M059J (cell line): ENCODE measurements around the gene P2RY12. TPM values are rescaled to one million over a fixed set of nuclear protein-coding genes. Genes with fewer than 3 reads are reported as not detected.
A peak's percentile ranks its signal among the peaks of the same experiment; 100 is the strongest.

Experiments used
- DNase-seq: peaks from one replicate; pipeline ENCODE4 v3.0.0-alpha.2; 2012; ENCODE audit warnings: low read depth
- total RNA-seq: library from RNA; depleted of rRNA; stranded (reverse); fragments of >200 nt; shearing (Covaris generic); gene quantifications from 2 replicates; pipeline ENCODE4 v1.2.3, GENCODE V29; 2014

P2RY12 gene
- total RNA-seq, 1 experiment from 2014 or later, result not detected

GRCh38 chr3:151346292-151346691 lies 38.3 kb downstream of the P2RY12 start:
- DNase-seq, result no peak

GRCh38 chr3:151345859-151346258 lies 38.7 kb downstream of the P2RY12 start:
- peak; percentile 83 for DNase-seq

- no peak for DNase-seq
Measured at GRCh38 chr3:151331696-151332095, 52.9 kb downstream of the P2RY12 start.

DNA sequence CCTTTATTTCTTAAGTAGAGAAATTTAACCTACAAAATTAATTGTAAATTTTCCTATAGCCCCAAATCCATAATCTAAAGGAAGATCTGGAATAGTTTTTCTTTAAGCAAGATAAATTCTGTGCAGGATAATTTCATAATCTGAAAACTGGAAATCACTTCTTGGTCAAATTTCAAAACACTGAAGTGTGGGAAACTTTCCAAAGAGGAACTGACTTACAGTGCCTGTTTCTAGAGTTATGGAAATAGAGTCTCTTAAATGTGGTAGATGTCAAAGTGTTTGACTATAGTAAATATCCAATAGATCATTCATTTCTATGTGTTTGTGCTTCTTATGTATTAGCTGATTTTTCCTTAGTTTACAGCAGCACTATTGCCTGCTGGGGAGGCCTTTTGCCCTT lies 53.7 kb downstream of the P2RY12 start:
- no peak for DNase-seq

DNA sequence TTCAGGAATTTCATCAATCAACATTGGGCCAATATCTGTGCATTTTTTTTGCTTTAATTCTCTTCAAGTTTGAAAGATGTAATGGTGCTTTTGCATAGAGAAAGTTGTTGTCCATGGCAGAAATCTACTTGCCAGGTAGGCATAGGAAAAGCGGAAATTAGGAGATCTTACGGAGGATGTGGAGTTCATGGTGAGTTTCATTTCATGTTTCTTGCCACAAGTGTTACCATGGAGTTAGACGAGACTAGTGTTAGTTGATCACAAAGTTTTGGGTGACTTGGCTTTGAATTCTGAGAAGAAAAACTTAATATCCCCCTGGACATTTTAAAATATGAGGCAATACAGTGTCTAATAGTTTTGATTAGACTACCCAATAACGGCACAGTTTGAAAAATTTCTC lies 54.2 kb downstream of the P2RY12 start:
- no peak for DNase-seq

DNA sequence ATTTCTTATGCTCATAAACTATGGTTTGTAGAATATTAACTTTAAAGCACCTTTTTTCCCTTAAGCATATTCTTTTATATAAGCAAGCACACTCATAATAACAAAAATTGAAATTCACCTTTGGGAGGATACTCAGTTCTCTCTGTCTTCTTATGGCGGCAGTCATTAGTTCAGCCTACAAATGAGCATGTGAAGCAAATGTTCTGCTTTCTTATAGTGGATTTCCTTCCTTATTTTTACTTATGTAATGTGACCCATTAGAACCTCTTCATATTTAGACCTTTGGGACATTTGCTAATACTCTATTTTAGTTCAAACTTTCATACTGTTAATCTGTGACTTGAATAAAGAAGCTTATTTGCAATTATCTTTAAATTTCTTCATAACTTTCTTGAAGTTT lies 55.2 kb downstream of the P2RY12 start, which contains the start of gene P2RY13:
Gene P2RY13, minus strand, starts transcription at position 187 of the 400 bp plus-strand sequence. Its CDS starts 21 bp downstream, at position 166.
- no peak for DNase-seq

DNA sequence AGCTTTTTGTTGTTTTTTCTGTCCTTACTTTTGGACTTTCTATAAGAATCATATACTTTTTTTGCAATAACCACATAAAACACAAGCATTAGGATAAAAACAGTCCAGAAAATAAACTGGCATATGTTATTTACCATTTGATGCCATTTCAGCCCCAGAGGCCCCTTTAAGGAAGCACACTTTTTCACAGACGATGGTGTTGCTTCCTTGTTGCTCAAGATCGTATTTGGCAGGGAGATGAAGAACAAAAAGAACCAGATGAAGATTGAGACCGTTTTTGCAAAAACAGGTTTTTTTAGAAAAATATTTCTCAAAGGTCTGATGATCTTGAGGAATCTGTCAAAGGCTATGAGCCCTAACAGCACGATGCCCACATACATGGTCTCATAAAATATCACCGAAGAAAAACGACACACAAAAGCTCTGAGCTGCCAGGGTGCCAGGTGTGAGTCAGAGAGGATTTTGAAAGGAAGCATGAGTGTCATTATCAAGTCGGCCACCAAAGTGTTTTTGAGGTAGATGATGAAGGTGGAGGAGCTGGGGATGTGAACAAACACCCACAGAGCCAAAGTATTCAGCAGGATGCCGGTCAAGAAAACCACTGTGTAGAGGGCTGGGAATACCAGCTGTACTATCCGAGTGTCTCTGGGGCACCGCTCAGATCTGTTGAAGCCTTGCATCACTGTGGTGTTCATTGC lies 56.1 kb downstream of the P2RY12 start:
- peak; percentile 59 for DNase-seq

DNA sequence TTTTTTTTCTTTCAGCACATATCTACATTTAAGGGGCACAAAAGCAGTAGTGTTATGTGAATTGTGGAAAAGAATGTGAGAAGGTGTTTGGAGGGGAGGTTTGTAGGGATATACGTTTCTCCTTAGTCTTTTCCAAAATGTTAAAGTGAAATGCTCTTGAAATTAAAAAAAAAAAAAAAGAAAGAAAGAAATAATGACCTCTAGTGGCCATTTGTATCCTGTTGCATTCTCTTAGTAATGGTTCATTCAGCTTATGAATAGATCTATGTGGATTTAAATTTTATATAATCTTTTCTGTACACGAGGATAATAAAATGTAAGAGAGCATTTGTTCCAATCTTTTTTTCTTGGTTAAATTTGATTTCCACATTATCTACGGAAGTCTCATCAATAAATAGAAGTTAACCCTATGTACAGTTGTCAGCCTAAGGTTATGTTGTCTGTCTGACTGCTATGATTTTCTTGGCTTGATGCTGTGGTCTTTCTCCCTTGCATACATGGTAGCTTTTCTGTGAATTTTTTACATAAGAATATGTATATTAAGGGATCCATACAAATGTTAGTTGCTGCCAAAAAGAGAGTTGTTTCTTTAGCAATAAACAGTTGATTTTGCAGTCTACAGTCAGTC lies 56.9 kb downstream of the P2RY12 start:
- DNase-seq, result peak; percentile 40

- no peak for DNase-seq
Measured at GRCh38 chr3:151322511-151322910, 62.0 kb downstream of the P2RY12 start.

- no peak for DNase-seq
Measured at GRCh38 chr3:151321526-151321925, 63.0 kb downstream of the P2RY12 start.

- DNase-seq, result no peak
Measured at GRCh38 chr3:151320131-151320530, 64.4 kb downstream of the P2RY12 start.

DNA sequence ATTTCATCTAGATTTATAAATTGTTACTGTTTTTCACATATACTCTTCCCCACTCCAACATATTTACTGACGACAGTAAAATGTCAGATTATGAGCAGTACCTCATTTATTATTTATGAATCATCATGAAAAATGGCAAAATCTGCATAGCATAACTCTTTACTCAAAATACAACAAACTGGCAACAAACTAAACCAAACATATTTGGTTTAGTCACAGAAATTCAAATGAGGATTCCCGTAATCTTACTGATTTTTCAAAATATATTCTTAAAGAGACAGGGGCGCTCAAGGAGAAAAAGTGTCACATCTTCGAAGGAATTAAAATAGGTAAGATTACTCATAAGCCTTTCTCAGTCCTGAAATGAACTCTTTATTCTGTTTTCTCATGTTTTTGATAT lies 64.9 kb downstream of the P2RY12 start:
- no peak for DNase-seq

GRCh38 chr3:151318991-151319390 lies 65.6 kb downstream of the P2RY12 start:
- DNase-seq, result peak; percentile 4

- DNase-seq, result peak; percentile 35
Measured at GRCh38 chr3:151318313-151318712, 66.2 kb downstream of the P2RY12 start.

GRCh38 chr3:151316267-151316991 lies 68.1 kb downstream of the P2RY12 start, which contains the start of gene GPR87:
GPR87 (minus strand) TSS chr3:151316820; CDS start chr3:151300100, 16,720 bp downstream.
- DNase-seq, result peak; percentile 90

DNA sequence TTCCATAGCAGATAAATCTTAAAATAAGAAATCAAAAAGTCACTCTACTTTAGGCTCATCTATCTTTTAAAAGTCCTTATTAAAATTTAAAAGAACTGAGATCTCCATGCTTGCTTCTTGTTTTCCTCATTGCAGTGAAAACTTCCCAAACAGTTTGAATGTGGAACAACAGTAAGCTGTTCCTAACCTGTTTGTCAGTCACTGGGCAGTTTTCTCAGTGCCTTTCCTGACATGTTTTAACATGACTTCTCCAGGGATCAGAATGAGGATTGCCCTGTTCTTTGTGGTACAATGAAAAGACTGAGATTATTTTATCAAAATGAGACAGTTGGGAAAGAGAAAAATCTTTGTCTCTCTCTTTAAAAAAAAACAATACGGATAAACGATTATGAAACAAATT lies 68.7 kb downstream of the P2RY12 start:
- DNase-seq, result peak; percentile 3

- peak; percentile 59 for DNase-seq
Measured at GRCh38 chr3:151315136-151315535, 69.4 kb downstream of the P2RY12 start.

DNA sequence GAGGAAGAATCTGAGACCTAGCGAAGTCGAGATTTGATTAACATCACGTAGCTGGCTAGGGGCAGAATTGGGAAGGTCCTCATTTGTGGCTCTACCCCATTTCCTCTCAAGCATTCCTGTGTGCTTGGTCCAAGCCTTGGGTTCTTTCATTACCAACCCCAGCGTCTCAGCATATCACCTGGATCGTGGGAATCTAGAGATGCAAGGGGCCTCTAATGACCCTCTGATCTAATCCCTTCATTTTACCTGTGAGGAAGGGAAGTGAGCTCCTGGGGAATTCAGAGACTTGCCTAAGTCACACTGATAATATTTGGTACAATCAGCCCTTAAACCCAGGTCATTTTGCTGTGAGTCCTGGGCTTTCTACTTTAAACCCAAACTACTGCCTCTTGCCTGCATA lies 70.0 kb downstream of the P2RY12 start:
- DNase-seq, result no peak

DNA sequence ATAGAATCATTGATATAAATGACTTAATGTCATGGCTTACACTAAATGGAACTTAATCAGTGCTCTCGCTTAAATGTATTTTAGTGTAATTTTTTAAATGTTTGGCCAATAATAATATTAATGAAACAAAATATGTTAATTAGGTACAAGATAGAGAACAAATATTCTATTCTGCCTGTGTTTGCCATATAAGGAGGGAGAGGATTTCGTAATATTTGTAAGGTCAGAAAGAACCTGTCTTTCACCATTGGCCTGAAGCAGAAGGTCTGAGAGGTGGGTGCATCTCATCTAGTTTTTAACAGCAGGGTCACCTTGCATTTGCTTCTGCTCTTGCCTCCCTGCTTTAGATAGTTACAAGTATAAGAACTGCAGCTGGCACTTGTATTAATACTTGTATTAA lies 70.4 kb downstream of the P2RY12 start:
- DNase-seq, result no peak

DNA sequence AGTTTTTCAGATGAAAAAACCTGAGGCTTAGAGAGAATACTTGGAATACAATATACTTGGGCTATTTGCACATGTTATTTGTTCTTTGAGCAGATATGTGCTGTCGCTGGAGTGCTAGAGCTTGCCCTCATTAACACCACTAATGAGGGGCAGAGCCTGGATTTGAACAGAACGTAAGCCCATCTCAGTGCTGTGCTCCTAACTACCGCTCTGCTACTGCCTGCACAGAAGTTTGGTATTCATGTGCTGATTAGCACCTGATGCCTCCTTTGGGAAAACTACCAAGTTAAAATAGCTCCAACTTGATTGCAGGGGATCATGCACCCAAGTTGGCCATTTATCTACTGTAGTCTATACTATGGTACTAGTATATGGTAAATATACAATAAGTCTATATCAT lies 71.6 kb downstream of the P2RY12 start:
- no peak for DNase-seq

DNA sequence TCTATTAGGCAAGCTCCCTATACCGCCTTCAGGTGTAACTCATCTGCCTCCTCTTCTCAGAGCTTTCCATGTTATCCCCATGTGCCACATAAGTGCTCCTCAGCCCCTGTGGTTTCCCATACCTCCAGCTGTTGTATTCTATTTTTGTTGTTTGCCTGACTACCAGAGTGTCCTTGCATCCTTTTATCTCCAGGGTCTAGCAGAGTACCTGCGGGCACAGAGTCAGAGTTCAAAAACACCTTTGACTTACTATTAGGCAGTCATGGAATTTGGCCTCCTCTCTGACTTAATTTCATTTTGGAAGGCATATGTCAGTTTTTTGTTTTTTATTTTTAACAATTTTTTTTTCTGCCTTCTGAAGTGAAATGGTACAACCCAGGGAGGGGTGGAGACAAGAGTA lies 75.0 kb downstream of the P2RY12 start:
- DNase-seq, result no peak

GRCh38 chr3:151307583-151308488 lies 76.7 kb downstream of the P2RY12 start:
- peak; percentile 41 for DNase-seq
